Measurements from ENCODE around the gene RBMS2.
"Not testable (repeated sequence)": the region's sequence is repeated elsewhere in the genome, so short reads cannot be mapped to it uniquely, and the experiment has no call there.

The RBMS2 gene

DNA sequence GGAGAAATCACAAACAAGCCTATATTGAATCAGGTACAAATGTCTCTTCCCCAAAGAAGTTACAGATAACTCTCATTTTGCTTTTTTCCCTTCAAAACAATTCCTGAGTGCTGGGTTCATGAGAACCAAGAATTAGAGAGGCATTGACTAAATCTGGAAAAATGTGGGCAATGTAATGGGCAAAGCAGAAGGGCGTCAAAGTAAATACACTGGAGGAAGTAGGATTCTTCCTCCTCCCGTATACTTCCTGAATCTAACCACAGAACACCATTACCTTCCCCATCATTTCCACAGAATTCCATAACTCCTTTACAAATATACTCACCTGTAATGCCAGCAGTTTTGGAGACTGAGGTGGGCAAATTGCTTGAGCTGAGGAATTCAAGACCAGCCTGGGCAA is 3.0 kb upstream of the RBMS2 start:
- DNase-seq: no peak

GRCh38 chr12:56520048-56520447 is 1.6 kb upstream of the RBMS2 start:
- DNase-seq: no peak

DNA sequence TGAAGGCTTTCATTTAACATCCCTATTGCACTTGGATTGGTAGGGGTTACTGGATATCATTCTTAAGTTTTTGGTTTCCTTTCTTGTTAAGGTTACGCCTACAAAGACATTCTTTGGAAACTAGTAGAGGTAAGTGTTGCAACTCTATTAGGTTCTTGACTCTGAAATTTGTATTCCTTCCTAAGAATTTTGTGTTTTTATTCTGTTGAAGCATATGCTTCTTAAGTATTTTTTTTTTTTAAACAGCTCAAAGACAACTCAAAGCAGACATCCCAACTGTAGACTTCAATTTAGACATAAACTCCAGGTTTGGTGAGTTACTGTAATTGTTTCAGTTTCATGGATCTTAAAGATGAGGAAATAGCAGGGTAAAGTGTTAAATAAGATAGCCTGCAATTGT is 1.1 kb upstream of the RBMS2 start:
- DNase-seq: no peak

GRCh38 chr12:56521209-56521589 is 421 bp upstream of the RBMS2 start:
- DNase-seq: no peak

DNA sequence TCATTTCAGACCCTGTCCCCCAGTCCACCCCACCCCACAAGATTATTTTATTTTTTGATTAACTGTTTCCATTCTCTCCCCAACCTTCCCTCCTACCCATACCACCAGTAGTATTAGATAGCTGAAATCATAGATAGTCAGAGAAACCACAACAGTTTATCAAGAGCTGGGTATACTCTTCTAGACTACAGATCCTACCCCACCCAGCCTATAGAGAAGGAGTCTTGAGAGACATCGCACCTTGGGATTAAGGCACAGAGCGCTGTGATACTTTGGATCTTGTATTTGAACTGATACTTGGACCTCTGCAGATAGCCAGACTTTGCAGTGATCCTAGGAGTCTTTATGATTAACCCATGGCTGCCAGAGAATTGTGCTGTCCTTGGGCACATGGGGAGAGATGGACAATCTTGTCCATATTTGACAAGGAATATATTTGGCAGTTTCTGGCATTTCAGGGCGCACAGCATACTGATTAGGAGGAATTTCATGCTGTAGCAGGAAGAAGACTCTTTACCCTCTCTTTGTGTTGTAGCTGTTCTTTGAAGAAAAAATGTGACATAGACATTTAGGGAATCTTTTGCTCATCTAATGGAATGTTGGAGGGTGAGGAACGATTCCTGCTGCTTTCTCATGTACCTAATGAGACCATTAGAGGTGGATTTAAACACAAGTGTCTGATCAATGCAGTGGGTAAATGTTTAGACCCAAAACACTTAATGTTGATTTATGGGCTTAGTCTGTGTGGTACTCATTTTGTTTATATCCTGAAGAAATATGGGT is 982 bp downstream of the RBMS2 start:
- no peak for DNase-seq

GRCh38 chr12:56528846-56529245 is 7.2 kb downstream of the RBMS2 start:
- DNase-seq: no peak

DNA sequence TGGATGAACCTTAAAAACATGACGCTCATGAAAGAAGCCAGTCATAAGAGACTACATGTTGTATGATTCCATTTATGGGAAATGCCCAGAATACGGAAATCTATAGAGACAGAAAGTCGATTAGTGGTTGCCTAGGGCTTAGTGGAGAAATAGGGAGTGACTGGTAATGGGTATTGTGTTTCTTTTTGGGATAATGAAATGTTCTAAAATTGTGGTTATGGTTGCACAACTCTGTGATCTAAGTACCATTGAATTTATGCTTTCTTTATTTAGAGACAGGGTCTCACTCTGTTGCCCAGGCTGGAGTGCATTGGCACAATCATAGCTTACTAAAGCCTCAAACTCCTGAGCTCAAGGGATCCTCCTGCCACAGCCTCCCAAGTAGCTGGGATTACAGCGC is 8.0 kb downstream of the RBMS2 start:
- no peak for DNase-seq

GRCh38 chr12:56530390-56531055 is 8.9 kb downstream of the RBMS2 start:
- DNase-seq: no peak

- DNase-seq: no peak
These were observed 15.9 kb downstream of the RBMS2 start for GRCh38 chr12:56537546-56537945.

DNA sequence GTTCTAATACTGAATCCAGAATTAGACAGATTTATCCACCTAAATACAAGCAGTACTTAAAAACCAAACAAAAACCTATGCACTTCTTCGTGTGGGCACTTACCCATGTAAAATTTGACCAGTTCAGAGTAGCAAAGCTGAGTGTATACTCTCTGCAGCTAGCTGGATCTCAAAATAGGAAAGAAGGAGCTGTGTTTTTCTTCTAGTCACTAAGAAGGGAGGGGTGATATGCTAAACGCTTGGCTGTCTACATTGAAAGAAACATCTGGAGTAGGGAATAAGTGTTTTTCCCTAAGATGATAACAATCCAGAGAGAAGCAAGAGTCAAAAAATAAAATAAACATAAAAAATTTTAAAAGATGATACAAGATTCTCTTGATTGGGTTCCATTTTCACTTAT is 20.0 kb downstream of the RBMS2 start:
- no peak for DNase-seq

DNA sequence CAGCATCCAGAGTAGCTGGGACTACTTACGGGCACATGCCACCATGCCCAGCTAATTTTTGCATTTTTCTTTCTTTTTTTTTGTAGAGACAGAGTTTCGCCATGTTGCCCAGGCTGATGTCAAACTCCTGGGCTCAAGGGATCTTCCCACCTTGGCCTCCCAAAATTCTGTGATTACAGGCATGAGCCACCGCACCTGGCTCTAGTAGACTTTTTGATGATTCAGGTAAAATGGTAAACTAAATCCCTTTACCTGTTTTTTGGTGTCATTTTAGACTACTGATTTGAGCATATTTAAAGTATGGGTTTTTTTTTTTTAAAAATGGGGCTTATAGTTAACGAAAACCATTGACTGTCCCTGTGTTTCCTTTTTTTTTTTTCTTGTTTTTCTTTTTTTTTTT is 20.5 kb downstream of the RBMS2 start:
- DNase-seq: no peak

GRCh38 chr12:56545023-56545604 is 23.5 kb downstream of the RBMS2 start:
- DNase-seq: no peak

DNA sequence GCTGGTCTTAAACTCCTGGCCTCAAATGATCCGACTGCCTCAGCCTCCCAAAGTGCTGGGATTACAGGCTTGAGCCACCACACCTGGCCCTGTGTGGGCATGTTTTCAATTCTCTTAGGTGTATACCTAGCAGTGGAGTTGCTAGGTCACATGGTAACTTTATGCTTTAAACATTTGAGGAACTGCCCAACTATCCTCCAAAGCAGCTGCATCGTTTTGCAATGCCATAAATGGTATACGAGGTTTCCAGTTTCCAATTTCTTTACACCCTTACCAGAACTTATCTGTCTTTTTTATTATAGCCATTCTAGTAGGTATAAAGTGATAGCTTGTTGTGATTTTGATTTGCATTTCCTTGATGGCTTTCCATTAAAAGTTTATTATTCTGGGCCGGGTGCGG is 25.1 kb downstream of the RBMS2 start:
- DNase-seq: no peak

- DNase-seq: no peak
These were observed 29.4 kb downstream of the RBMS2 start for GRCh38 chr12:56551070-56551469.

- DNase-seq: no peak
These were observed 44.0 kb downstream of the RBMS2 start for GRCh38 chr12:56565510-56566101.

DNA sequence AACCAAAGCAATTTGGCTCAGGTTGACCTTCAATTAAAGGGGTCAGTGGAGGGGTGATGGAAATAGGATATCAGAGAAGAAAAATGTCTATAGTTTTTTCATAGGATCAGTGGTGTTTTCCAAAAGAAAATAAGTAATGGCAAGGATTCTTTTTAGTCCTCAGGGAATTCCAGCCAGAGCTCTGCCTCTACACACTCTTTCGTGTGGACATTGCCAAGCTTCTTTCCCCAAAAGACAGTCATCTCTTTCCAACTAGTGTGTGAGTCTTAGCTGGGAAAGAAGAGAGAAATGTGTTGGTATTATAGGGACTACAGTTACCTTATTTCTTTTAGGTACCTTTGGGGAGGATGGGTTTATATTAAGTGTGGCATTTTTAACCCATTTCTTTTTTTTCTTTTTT is 46.5 kb downstream of the RBMS2 start:
- DNase-seq: no peak

DNA sequence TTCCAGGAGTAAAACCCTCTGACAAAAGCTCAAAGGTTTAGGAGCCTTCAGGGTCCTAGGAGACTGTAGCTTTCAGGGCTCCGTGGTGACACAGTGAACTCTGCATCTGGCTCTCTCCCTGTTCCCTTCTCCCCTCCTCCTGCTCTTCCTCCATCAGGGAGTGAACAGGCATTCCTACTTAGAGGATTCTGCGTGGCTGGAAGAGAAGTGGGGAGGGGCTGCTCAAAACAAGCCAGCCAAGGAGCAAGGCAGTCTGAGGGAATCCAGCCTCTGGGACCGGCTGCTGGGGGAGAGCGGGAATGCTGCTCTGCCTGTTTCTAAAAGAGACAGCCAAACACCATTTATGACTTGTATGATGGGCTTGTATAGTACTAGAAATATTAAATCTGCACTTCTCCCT is 49.5 kb downstream of the RBMS2 start:
- no peak for DNase-seq

DNA sequence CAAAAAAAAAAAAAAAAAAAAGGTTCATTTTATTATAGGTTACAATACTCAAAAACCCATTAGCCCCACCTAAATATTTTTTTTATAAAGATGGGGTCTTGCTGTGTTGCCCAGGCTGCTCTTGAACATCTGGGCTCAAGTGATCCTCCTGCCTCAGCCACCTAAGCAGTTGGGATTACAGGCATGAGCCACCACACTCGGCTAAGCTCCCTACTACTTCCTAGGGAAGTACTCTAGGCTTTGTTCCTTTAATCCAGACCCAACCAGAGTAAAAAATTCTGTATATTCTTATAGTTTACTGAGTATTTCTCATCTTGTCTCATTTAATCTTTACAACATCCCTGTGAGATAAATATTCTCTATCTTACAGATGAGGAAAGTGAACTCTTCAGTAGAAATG is 50.7 kb downstream of the RBMS2 start:
- DNase-seq: no peak

DNA sequence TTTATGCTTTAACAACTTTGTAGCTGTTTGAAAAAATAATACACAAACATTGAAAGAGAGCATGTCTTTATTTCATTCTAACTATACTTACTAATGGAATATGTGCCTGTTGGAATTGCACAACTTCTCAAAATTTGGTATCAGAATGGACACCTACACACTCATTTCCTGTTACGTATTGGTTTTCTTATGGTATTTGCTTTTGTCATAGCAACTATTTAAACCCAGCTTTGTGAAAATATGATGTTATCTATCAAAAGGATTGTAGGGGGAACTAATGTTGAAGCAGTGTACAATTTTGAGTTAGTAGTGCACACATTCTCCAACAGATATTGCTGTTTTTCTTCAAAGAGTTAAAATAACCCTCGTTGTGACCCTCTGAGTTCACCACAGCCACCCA is 52.6 kb downstream of the RBMS2 start:
- no peak for DNase-seq

- not testable (repeated sequence) for DNase-seq
These were observed 55.6 kb downstream of the RBMS2 start for GRCh38 chr12:56577248-56577647.

DNA sequence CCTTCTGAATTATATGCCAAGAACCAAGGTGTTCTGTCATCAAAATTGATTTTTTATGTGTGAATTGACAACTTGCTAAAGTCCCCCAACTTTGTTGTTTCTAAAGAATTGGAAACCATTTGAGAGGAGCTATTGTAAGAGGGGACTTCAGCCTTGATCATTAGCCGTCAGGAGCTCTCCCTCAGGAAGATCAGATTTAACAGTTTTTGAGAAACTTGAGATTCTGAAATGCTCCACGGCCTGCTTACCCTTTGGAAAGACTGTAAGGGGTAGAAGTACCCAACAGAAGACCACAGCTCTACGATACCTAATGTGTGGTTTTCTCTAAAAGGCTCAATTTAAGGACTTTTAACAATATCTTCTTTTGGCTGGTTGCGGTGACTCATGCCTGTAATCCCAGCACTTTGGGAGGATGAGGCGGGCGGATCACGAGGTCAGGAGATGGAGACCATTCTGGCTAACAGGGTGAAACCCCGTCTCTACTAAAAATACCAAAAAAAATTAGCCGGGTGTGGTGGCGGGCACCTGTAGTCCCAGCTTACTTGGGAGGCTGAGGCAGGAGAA is 57.4 kb downstream of the RBMS2 start:
- no peak for DNase-seq

- no peak for DNase-seq
These were observed 60.0 kb downstream of the RBMS2 start for GRCh38 chr12:56581418-56582145.

- no peak for DNase-seq
These were observed 63.5 kb downstream of the RBMS2 start for GRCh38 chr12:56585098-56585497.

Measured in NCI-H1092 (cell line).